Parathyroid adenoma (tissue), 2 donors: Measurements from ENCODE around the gene FGF6.

Experiments
- H2AFZ ChIP-seq: fragments of 300-600 bp; sonication (generic); one replicate; pipeline ENCODE4 v1.7.0; 2017; ENCODE audit warnings: antibody characterized with exemption, mild to moderate bottlenecking
- H3K27ac ChIP-seq: fragments of 300-600 bp; sonication (generic); one replicate; pipeline ENCODE4 v1.7.0; 2017
- H3K27me3 ChIP-seq: fragments of 300-600 bp; sonication (generic); one replicate; pipeline ENCODE4 v1.7.0; 2017; ENCODE audit warnings: low read length; ENCODE audit not compliant: control insufficient read depth, insufficient read depth
- H3K36me3 ChIP-seq: fragments of 300-600 bp; sonication (generic); one replicate; pipeline ENCODE4 v1.7.0; 2017; ENCODE audit warnings: low read length; ENCODE audit not compliant: control insufficient read depth, insufficient read depth
- H3K4me1 ChIP-seq: fragments of 300-600 bp; sonication (generic); one replicate; pipeline ENCODE4 v1.7.0; 2017; ENCODE audit warnings: control low read depth
- H3K4me2 ChIP-seq: fragments of 300-600 bp; sonication (generic); one replicate; pipeline ENCODE4 v1.7.0; 2017; ENCODE audit warnings: low read length
- H3K4me3 ChIP-seq: fragments of 300-600 bp; sonication (generic); one replicate; pipeline ENCODE4 v1.7.0; 2017; ENCODE audit warnings: low read depth, low read length
- H3K79me2 ChIP-seq: fragments of 300-600 bp; sonication (generic); one replicate; pipeline ENCODE4 v1.7.0; 2017; ENCODE audit warnings: control low read depth
- H3K9ac ChIP-seq: fragments of 300-600 bp; sonication (generic); one replicate; pipeline ENCODE4 v1.7.0; 2017; ENCODE audit warnings: mild to moderate bottlenecking
- H3K9me3 ChIP-seq: fragments of 300-600 bp; sonication (generic); one replicate; pipeline ENCODE4 v1.7.0; 2017; ENCODE audit warnings: low read length; ENCODE audit not compliant: control insufficient read depth
- CTCF ChIP-seq: fragments of 300-600 bp; sonication (generic); IDR thresholded peaks from one replicate; pipeline ENCODE4 v1.7.0; 2017; ENCODE audit warnings: antibody characterized with exemption, mild to moderate bottlenecking
- donor health status: primary hyperparathyroidism.

The FGF6 gene

GRCh38 chr12:4454315-4454860 is 8.8 kb upstream of the FGF6 start:
- Histone ChIP-seq H3K4me1 (no peaks in the 10 kb centered on the region), H3K9ac (no peak overlapping the region), H3K79me2 (no peaks in the 10 kb centered on the region), H2AFZ (no peak overlapping the region), H3K27ac (no peak overlapping the region), H3K4me3 (no peak overlapping the region), H3K9me3 (no peaks in the 10 kb centered on the region), H3K4me2 (no peak overlapping the region), H3K36me3 (no peaks in the 10 kb centered on the region), H3K27me3 (no peaks in the 10 kb centered on the region)
- TF ChIP-seq CTCF = no peak

DNA sequence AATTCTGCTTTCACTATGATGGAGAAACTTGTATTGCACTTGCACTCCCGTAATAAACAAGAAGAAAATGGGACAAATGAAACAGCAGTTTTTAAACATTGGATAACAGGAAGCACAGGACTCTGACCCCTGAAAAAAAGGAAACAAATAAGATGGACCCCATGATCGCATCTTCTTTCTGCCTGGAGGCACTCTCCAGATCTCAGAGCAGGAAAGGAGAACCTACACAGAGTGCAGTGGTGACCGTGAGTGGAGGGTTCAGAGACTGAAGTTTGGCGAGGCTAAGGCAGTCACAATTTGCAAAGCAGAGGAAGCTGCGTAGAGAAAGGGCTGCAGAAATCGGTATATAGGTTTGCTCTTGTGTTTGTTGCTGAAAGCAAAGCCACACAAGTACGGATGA is 6.1 kb upstream of the FGF6 start:
- Histone ChIP-seq H3K27me3 (no peaks in the 10 kb centered on the region), H2AFZ (no peak overlapping the region), H3K79me2 (no peaks in the 10 kb centered on the region), H3K9me3 (no peaks in the 10 kb centered on the region), H3K9ac (no peak overlapping the region), H3K4me1 (no peaks in the 10 kb centered on the region), H3K36me3 (no peaks in the 10 kb centered on the region), H3K27ac (no peak overlapping the region), H3K4me3 (no peak overlapping the region), H3K4me2 (no peak overlapping the region)
- TF ChIP-seq CTCF = no peak

- no peak for TF ChIP-seq CTCF
- H3K9ac ChIP-seq = no peak overlapping the region
- H3K27me3 ChIP-seq = no peaks in the 10 kb centered on the region
Measured at GRCh38 chr12:4450551-4451112, 5.0 kb upstream of the FGF6 start.

DNA sequence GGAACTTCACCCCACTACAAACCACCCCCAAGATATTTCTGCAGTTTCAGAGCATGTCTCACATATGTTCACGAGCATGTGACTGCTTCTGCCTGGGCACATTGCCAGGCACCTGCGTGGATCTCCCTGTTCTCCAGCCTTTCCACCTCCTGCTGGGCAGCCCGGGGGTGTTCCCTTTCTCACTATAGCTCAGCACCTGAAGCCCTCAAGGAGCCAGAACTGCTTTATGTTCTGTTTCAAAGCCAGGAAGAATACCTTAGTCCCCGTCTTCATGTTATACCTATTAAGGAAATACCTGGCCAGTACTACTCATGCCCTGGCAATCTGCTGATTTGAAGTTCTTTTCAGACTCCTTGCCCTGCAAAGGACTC is 4.2 kb upstream of the FGF6 start:
- no peaks in the 10 kb centered on the region for H3K36me3 ChIP-seq
- H2AFZ ChIP-seq = no peak overlapping the region
- H3K9me3 ChIP-seq = no peaks in the 10 kb centered on the region
- no peaks in the 10 kb centered on the region for H3K4me1 ChIP-seq
- H3K27me3 ChIP-seq = no peaks in the 10 kb centered on the region
- no peak overlapping the region for H3K4me2 ChIP-seq
- no peak overlapping the region for H3K27ac ChIP-seq
- no peak overlapping the region for H3K4me3 ChIP-seq
- H3K9ac ChIP-seq = no peak overlapping the region
- no peaks in the 10 kb centered on the region for H3K79me2 ChIP-seq
- TF ChIP-seq CTCF = no peak

More at GRCh38 chr12:4450551-4451112, 5.0 kb upstream of the FGF6 start:
- Histone ChIP-seq H3K4me1 (no peaks in the 10 kb centered on the region), H3K4me2 (no peak overlapping the region), H3K79me2 (no peaks in the 10 kb centered on the region), H2AFZ (no peak overlapping the region), H3K9me3 (no peaks in the 10 kb centered on the region), H3K27ac (no peak overlapping the region), H3K36me3 (no peaks in the 10 kb centered on the region), H3K4me3 (no peak overlapping the region)
